ENCODE measurements around the gene MFSD6L.
"Not testable (repeated sequence)": the region's sequence is repeated elsewhere in the genome, so short reads cannot be mapped to it uniquely, and the experiment has no call there.

Gene MFSD6L

GRCh38 chr17:8818047-8818446, 18.9 kb upstream of the MFSD6L start:
- H3K4me3 ChIP-seq (ENCODE audit: low read length): no peak overlapping the region
- no peak overlapping the region for H2AFZ ChIP-seq (ENCODE audit: low read depth, low read length)
- H3K36me3 ChIP-seq (ENCODE audit: insufficient read depth, low read length): no peaks in the 10 kb centered on the region
- H3K27me3 ChIP-seq (ENCODE audit: insufficient read depth, low read length): no peaks in the 10 kb centered on the region
- H3K4me1 ChIP-seq (ENCODE audit: insufficient read depth, low read length): no peaks in the 10 kb centered on the region
- H3K9me3 ChIP-seq (ENCODE audit: low read length): no peaks in the 10 kb centered on the region

GRCh38 chr17:8806926-8807550, 7.9 kb upstream of the MFSD6L start:
- no peaks in the 10 kb centered on the region for H3K4me1 ChIP-seq (ENCODE audit: insufficient read depth, low read length)
- no peaks in the 10 kb centered on the region for H3K36me3 ChIP-seq (ENCODE audit: insufficient read depth, low read length)
- H2AFZ ChIP-seq (ENCODE audit: low read depth, low read length): no peak overlapping the region
- no peaks in the 10 kb centered on the region for H3K9me3 ChIP-seq (ENCODE audit: low read length)
- peaks cover 8% of the 10 kb centered on the region for H3K27me3 ChIP-seq (ENCODE audit: insufficient read depth, low read length)
- no peak overlapping the region for H3K4me3 ChIP-seq (ENCODE audit: low read length)

GRCh38 chr17:8806253-8806925, 7.2 kb upstream of the MFSD6L start:
- Histone ChIP-seq H3K4me1 (ENCODE audit: insufficient read depth, low read length) (no peaks in the 10 kb centered on the region), H3K9me3 (ENCODE audit: low read length) (no peaks in the 10 kb centered on the region), H3K36me3 (ENCODE audit: insufficient read depth, low read length) (no peaks in the 10 kb centered on the region), H3K4me3 (ENCODE audit: low read length) (no peak overlapping the region), H3K27me3 (ENCODE audit: insufficient read depth, low read length) (peaks cover 10% of the 10 kb centered on the region), H2AFZ (ENCODE audit: low read depth, low read length) (no peak overlapping the region)

- not testable (repeated sequence) for H3K4me1 ChIP-seq (ENCODE audit: insufficient read depth, low read length); H3K36me3 ChIP-seq (ENCODE audit: insufficient read depth, low read length); H3K4me3 ChIP-seq (ENCODE audit: low read length); H2AFZ ChIP-seq (ENCODE audit: low read depth, low read length); H3K9me3 ChIP-seq (ENCODE audit: low read length)
- H3K27me3 ChIP-seq (ENCODE audit: insufficient read depth, low read length): peaks cover 20% of the 10 kb centered on the region
These were observed 6.2 kb upstream of the MFSD6L start for GRCh38 chr17:8805396-8805795.

GRCh38 chr17:8803531-8804420, 4.6 kb upstream of the MFSD6L start:
- H3K4me1 ChIP-seq (ENCODE audit: insufficient read depth, low read length): no peaks in the 10 kb centered on the region
- no peaks in the 10 kb centered on the region for H3K36me3 ChIP-seq (ENCODE audit: insufficient read depth, low read length)
- H3K9me3 ChIP-seq (ENCODE audit: low read length): no peaks in the 10 kb centered on the region
- no peak overlapping the region for H2AFZ ChIP-seq (ENCODE audit: low read depth, low read length)
- H3K27me3 ChIP-seq (ENCODE audit: insufficient read depth, low read length): peaks cover 32% of the 10 kb centered on the region
- H3K4me3 ChIP-seq (ENCODE audit: low read length): no peak overlapping the region

GRCh38 chr17:8801135-8801840, 2.1 kb upstream of the MFSD6L start:
- H3K4me3 ChIP-seq (ENCODE audit: low read length): no peak overlapping the region

GRCh38 chr17:8800656-8801055, 1.5 kb upstream of the MFSD6L start:
- no peaks in the 10 kb centered on the region for H3K36me3 ChIP-seq (ENCODE audit: insufficient read depth, low read length)
- no peaks in the 10 kb centered on the region for H3K4me1 ChIP-seq (ENCODE audit: insufficient read depth, low read length)
- peaks cover 3% of the 10 kb centered on the region for H3K9me3 ChIP-seq (ENCODE audit: low read length)
- peaks cover 50% of the 10 kb centered on the region for H3K27me3 ChIP-seq (ENCODE audit: insufficient read depth, low read length)
- H3K4me3 ChIP-seq (ENCODE audit: low read length): no peak overlapping the region
- H2AFZ ChIP-seq (ENCODE audit: low read depth, low read length): no peak overlapping the region

More at GRCh38 chr17:8801135-8801840, 2.1 kb upstream of the MFSD6L start:
- H2AFZ ChIP-seq (ENCODE audit: low read depth, low read length): no peak overlapping the region
- no peaks in the 10 kb centered on the region for H3K4me1 ChIP-seq (ENCODE audit: insufficient read depth, low read length)
- no peaks in the 10 kb centered on the region for H3K36me3 ChIP-seq (ENCODE audit: insufficient read depth, low read length)
- peaks cover 50% of the 10 kb centered on the region for H3K27me3 ChIP-seq (ENCODE audit: insufficient read depth, low read length)
- peaks cover 3% of the 10 kb centered on the region for H3K9me3 ChIP-seq (ENCODE audit: low read length)

- H3K9me3 ChIP-seq (ENCODE audit: low read length): peaks cover 3% of the 10 kb centered on the region
- peaks cover 50% of the 10 kb centered on the region for H3K27me3 ChIP-seq (ENCODE audit: insufficient read depth, low read length)
- no peaks in the 10 kb centered on the region for H3K36me3 ChIP-seq (ENCODE audit: insufficient read depth, low read length)
- H3K4me3 ChIP-seq (ENCODE audit: low read length): no peak overlapping the region
- no peaks in the 10 kb centered on the region for H3K4me1 ChIP-seq (ENCODE audit: insufficient read depth, low read length)
- no peak overlapping the region for H2AFZ ChIP-seq (ENCODE audit: low read depth, low read length)
These were observed 526 bp upstream of the MFSD6L start for GRCh38 chr17:8799570-8800212.

GRCh38 chr17:8798176-8798845, 854 bp downstream of the MFSD6L start:
- peaks cover 50% of the 10 kb centered on the region for H3K27me3 ChIP-seq (ENCODE audit: insufficient read depth, low read length)
- no peak overlapping the region for H3K4me3 ChIP-seq (ENCODE audit: low read length)
- no peak overlapping the region for H2AFZ ChIP-seq (ENCODE audit: low read depth, low read length)
- no peaks in the 10 kb centered on the region for H3K36me3 ChIP-seq (ENCODE audit: insufficient read depth, low read length)
- no peaks in the 10 kb centered on the region for H3K4me1 ChIP-seq (ENCODE audit: insufficient read depth, low read length)
- H3K9me3 ChIP-seq (ENCODE audit: low read length): peaks cover 3% of the 10 kb centered on the region

GRCh38 chr17:8797621-8798175, 1.5 kb downstream of the MFSD6L start:
- Histone ChIP-seq H2AFZ (ENCODE audit: low read depth, low read length) (no peak overlapping the region), H3K4me3 (ENCODE audit: low read length) (no peak overlapping the region), H3K36me3 (ENCODE audit: insufficient read depth, low read length) (no peaks in the 10 kb centered on the region), H3K9me3 (ENCODE audit: low read length) (peaks cover 3% of the 10 kb centered on the region), H3K4me1 (ENCODE audit: insufficient read depth, low read length) (no peaks in the 10 kb centered on the region), H3K27me3 (ENCODE audit: insufficient read depth, low read length) (peaks cover 46% of the 10 kb centered on the region)

- H2AFZ ChIP-seq (ENCODE audit: low read depth, low read length): no peak overlapping the region
- peaks cover 25% of the 10 kb centered on the region for H3K27me3 ChIP-seq (ENCODE audit: insufficient read depth, low read length)
- H3K9me3 ChIP-seq (ENCODE audit: low read length): peaks cover 3% of the 10 kb centered on the region
- H3K36me3 ChIP-seq (ENCODE audit: insufficient read depth, low read length): no peaks in the 10 kb centered on the region
- H3K4me1 ChIP-seq (ENCODE audit: insufficient read depth, low read length): peaks cover 4% of the 10 kb centered on the region
- H3K4me3 ChIP-seq (ENCODE audit: low read length): no peak overlapping the region
These were observed 4.5 kb downstream of the MFSD6L start for GRCh38 chr17:8794636-8795035.

- no peaks in the 10 kb centered on the region for H3K36me3 ChIP-seq (ENCODE audit: insufficient read depth, low read length)
- H3K4me1 ChIP-seq (ENCODE audit: insufficient read depth, low read length): peaks cover 4% of the 10 kb centered on the region
- peaks cover 20% of the 10 kb centered on the region for H3K27me3 ChIP-seq (ENCODE audit: insufficient read depth, low read length)
- peaks cover 3% of the 10 kb centered on the region for H3K9me3 ChIP-seq (ENCODE audit: low read length)
- H3K4me3 ChIP-seq (ENCODE audit: low read length): no peak overlapping the region
- no peak overlapping the region for H2AFZ ChIP-seq (ENCODE audit: low read depth, low read length)
These were observed 5.5 kb downstream of the MFSD6L start for GRCh38 chr17:8793649-8794048.

Measured in neuron (in vitro differentiated cells).